Nephron (organoid): Measurements from ENCODE around the gene UNC45A.

Source experiments
- H3K27ac Mint-ChIP-seq, 3 experiments: 2 replicates each; pipeline ENCODE4 v1.8.0; 2020; ENCODE audit warnings: mixed read lengths in 3 of 3, mild to moderate bottlenecking in 2 of 3, moderate library complexity in 1 of 3
- H3K27me3 Mint-ChIP-seq: 2 replicates; pipeline ENCODE4 v1.8.0; 2021; ENCODE audit warnings: low read depth, mild to moderate bottlenecking, moderate library complexity, mixed read lengths
- H3K36me3 Mint-ChIP-seq: 2 replicates; pipeline ENCODE4 v1.8.0; 2020; ENCODE audit warnings: low read depth, mixed read lengths
- H3K4me1 Mint-ChIP-seq: 2 replicates; pipeline ENCODE4 v1.8.0; 2020; ENCODE audit warnings: mixed read lengths
- H3K4me3 Mint-ChIP-seq, 3 experiments: 2 replicates each; pipeline ENCODE4 v1.8.0; 2020; ENCODE audit warnings: mild to moderate bottlenecking in 3 of 3, mixed read lengths in 3 of 3, moderate library complexity in 2 of 3
- H3K9me3 Mint-ChIP-seq: 2 replicates; pipeline ENCODE4 v1.8.0; 2020; ENCODE audit warnings: mixed read lengths
- TF ChIP-seq, protein P1 (sequence below), 3 experiments: fragments of 200-600 bp; sonication (generic); IDR thresholded peaks; one replicate each; pipeline ENCODE4 v1.5.0; 2021; ENCODE audit warnings: antibody characterized with exemption in 3 of 3; ENCODE audit not compliant: unreplicated experiment in 3 of 3

The UNC45A gene

DNA sequence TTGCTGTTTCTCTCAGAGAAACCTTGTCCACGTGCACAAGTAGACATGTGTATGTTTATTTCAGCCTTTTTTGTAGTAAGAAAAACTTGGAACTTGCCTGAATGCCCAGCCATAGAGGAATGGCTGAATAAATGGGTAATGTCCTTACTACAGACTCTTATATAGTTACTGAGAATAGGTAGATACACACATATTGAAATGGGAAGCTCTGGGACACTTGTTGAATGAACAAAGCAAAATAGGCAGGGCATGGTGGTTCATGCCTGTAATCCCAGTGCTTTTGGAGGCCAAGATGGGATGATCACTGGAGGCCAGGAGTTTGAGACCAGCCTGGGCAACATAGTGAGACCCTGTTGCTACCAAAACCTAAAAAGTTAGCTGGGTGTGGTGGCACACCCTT lies 1.7 kb downstream of the UNC45A start:
- Mint-ChIP-seq H3K4me3 (peak overlapping the region; percentile 79 to 92 (median 89)), H3K27ac (peak overlapping the region in 1 of 3 experiments; percentile 29), H3K27me3 (no peaks in the 10 kb centered on the region), H3K9me3 (no peaks in the 10 kb centered on the region), H3K36me3 (peaks cover 32% of the 10 kb centered on the region), H3K4me1 (peaks cover 25% of the 10 kb centered on the region)
- TF ChIP-seq, protein P1, sequence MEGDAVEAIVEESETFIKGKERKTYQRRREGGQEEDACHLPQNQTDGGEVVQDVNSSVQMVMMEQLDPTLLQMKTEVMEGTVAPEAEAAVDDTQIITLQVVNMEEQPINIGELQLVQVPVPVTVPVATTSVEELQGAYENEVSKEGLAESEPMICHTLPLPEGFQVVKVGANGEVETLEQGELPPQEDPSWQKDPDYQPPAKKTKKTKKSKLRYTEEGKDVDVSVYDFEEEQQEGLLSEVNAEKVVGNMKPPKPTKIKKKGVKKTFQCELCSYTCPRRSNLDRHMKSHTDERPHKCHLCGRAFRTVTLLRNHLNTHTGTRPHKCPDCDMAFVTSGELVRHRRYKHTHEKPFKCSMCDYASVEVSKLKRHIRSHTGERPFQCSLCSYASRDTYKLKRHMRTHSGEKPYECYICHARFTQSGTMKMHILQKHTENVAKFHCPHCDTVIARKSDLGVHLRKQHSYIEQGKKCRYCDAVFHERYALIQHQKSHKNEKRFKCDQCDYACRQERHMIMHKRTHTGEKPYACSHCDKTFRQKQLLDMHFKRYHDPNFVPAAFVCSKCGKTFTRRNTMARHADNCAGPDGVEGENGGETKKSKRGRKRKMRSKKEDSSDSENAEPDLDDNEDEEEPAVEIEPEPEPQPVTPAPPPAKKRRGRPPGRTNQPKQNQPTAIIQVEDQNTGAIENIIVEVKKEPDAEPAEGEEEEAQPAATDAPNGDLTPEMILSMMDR (IDR thresholded peaks at IDR 0.05; ENCODE audit: unreplicated experiment in 3 of 3): no peak

DNA sequence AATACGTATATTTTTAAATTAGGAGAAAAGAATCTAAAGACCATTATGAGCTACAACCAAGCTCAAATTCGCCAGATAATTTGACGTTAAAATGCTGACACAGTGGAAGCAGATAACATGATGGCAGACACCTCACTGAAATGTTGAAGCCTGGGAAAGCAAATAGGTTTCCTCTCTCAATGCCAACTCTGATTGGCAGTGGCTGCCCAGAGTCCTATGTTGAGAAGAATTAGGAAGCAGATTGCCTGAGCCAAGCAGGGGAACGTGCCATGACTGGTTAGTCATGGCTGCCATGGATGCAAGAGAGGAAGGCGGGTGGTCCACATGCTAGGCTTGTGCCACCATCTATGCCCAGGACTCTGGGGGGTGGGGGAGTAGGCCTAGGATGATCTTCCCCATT lies 3.2 kb downstream of the UNC45A start:
- no peak overlapping the region for H3K4me3 Mint-ChIP-seq
- TF ChIP-seq, protein P1 (IDR thresholded peaks at IDR 0.05; ENCODE audit: unreplicated experiment in 3 of 3): no peak
- H3K27me3 Mint-ChIP-seq: no peaks in the 10 kb centered on the region
- no peak overlapping the region for H3K27ac Mint-ChIP-seq
- H3K4me1 Mint-ChIP-seq: peaks cover 19% of the 10 kb centered on the region
- peaks cover 44% of the 10 kb centered on the region for H3K36me3 Mint-ChIP-seq
- H3K9me3 Mint-ChIP-seq: no peaks in the 10 kb centered on the region

DNA sequence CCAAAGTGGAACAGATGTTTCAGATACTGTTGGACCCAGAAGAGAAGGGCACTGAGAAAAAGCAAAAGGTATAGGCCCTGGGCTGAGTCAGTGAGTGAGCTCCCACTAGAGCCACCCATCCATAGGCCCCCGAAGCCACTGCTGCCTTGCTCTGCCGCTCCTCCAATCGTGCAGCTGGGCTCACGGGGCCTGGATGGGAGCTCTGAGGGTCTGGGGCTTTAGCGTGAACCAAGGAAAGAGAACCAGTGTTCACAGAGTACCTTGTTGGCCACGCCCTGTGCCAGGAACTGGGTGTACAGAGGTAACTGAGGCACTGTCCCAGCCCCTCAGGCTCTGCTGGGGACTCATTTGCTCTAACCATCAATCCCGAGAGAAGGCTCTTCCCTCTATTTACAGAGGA lies 4.7 kb downstream of the UNC45A start:
- TF ChIP-seq, protein P1 (IDR thresholded peaks at IDR 0.05; ENCODE audit: unreplicated experiment in 3 of 3): no peak
- Mint-ChIP-seq H3K27ac (no peak overlapping the region), H3K27me3 (no peaks in the 10 kb centered on the region), H3K4me3 (no peak overlapping the region), H3K9me3 (no peaks in the 10 kb centered on the region), H3K36me3 (peaks cover 48% of the 10 kb centered on the region), H3K4me1 (peaks cover 12% of the 10 kb centered on the region)

DNA sequence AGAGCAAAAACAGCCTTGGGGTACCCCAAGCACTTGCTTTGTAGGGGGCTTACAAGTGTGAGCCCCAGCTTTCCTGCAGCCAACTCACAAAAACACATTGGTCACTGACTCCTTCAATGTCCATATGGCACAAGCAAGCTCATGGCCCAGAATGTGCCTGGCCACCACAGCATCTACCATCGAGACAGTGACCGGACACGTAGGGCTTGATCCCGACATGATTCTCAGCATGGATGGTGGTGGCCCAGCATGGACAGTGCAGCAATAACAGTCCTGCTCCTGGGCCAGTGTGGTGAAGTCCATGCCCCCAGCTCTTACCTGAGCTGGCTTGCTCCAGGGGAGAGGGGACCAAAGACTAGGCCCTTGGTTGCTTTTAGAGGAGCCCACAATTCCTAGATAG lies 6.0 kb downstream of the UNC45A start:
- H3K4me3 Mint-ChIP-seq: no peak overlapping the region
- no peaks in the 10 kb centered on the region for H3K27me3 Mint-ChIP-seq
- no peak overlapping the region for H3K27ac Mint-ChIP-seq
- peaks cover 9% of the 10 kb centered on the region for H3K4me1 Mint-ChIP-seq
- no peaks in the 10 kb centered on the region for H3K9me3 Mint-ChIP-seq
- peaks cover 51% of the 10 kb centered on the region for H3K36me3 Mint-ChIP-seq
- TF ChIP-seq, protein P1 (IDR thresholded peaks at IDR 0.05; ENCODE audit: unreplicated experiment in 3 of 3): no peak

DNA sequence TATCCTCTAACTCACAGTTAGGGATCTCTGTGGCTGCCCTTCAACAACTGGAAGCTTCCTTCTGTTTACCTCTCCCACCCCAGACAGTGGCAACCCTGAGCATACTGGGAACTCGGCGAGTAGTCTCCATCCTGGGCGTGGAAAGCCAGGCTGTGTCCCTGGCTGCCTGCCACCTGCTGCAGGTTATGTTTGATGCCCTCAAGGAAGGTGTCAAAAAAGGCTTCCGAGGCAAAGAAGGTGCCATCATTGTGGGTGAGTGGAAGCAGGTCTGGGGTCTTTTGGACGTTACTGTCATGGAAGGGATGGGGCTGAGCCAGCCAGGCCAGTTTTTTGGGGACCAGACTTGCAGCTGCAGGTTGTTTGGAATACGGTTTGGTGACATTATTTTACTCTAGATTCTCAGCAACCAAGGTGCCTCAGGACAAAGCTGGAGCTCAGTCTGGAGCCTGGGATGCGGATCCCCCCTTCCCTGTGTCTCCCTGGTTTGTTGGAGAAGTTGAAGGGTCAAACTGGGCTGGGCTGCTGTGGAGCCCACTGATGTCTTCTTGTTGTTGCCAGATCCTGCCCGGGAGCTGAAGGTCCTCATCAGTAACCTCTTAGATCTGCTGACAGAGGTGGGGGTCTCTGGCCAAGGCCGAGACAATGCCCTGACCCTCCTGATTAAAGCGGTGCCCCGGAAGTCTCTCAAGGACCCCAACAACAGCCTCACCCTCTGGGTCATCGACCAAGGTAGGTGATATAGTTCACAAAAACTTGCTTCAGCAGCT lies 7.5 kb downstream of the UNC45A start:
- no peak overlapping the region for H3K27ac Mint-ChIP-seq
- no peak overlapping the region for H3K4me3 Mint-ChIP-seq
- H3K4me1 Mint-ChIP-seq: no peaks in the 10 kb centered on the region
- H3K27me3 Mint-ChIP-seq: no peaks in the 10 kb centered on the region
- peaks cover 55% of the 10 kb centered on the region for H3K36me3 Mint-ChIP-seq
- TF ChIP-seq, protein P1 (IDR thresholded peaks at IDR 0.05; ENCODE audit: unreplicated experiment in 3 of 3): no peak
- H3K9me3 Mint-ChIP-seq: no peaks in the 10 kb centered on the region

DNA sequence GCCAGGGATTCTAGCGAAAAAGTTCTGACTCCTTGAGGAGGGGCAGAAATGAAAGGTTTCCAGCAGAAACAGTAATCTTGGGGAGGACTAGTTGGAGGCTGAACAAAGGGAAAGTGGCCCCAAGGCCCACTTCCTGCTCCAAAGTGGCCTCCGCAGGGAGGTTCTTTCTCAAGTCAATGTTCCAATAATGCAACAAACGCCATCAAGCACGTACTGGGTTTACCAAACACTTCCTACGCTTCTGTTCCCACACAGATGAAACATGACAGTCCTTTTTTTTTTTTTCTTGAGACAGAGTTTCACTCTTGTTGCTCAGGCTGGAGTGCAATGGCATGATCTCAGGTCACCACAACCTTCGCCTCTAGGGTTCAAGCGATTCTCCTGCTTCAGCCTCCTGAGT lies 10.0 kb downstream of the UNC45A start:
- TF ChIP-seq, protein P1 (IDR thresholded peaks at IDR 0.05; ENCODE audit: unreplicated experiment in 3 of 3): no peak
- H3K4me3 Mint-ChIP-seq: no peak overlapping the region
- H3K36me3 Mint-ChIP-seq: peaks cover 56% of the 10 kb centered on the region
- no peaks in the 10 kb centered on the region for H3K4me1 Mint-ChIP-seq
- no peaks in the 10 kb centered on the region for H3K9me3 Mint-ChIP-seq
- no peak overlapping the region for H3K27ac Mint-ChIP-seq
- no peaks in the 10 kb centered on the region for H3K27me3 Mint-ChIP-seq
